ENCODE data around the gene TNIP3.

- TF ChIP-seq CTCF (IDR thresholded peaks at IDR 0.05) (no peak), EZH2 (IDR thresholded peaks at IDR 0.05; ENCODE audit: borderline replicate concordance, insufficient read depth, low read depth, low read length, poor library complexity, severe bottlenecking) (no peak)
Measured at GRCh38 chr4:121091941-121092340, 72.2 kb downstream of the TNIP3 start.
